HEK293 (cell line): ENCODE results near the gene VAV2.
A peak's percentile ranks its signal among the peaks of the same experiment; 100 is the strongest.

Experiments used
- CTCF ChIA-PET: fragments of 350-600 bp; formaldehyde crosslinking; extraction: SDS; loops from one replicate; lab custom pipeline; 2021; ENCODE audit warnings: antibody characterized with exemption; lab: Yijun Ruan, JAX
- POLR2A ChIA-PET: fragments of 300-600 bp; formaldehyde crosslinking; extraction: SDS; loops from one replicate; lab custom pipeline; 2020; ENCODE audit warnings: antibody characterized with exemption, inconsistent platforms; lab: Yijun Ruan, JAX
- H3K27ac ChIP-seq: fragments of 200-500 bp; sonication (Bioruptor generic); 2 replicates; pipeline ENCODE4 v1.5.1; 2014; ENCODE audit warnings: low read depth, low read length, control low read depth, inconsistent platforms; ENCODE audit errors: extremely low read depth
- H3K36me3 ChIP-seq, 2 experiments: fragments of 200-500 bp in 1 of 2; sonication (Bioruptor generic) in 1 of 2; 1 replicate in 1 of 2; 2 replicates in 1 of 2; pipeline ENCODE4 v1.5.1; 2014 to 2017; ENCODE audit warnings: inconsistent platforms in 2 of 2, low read length in 2 of 2; ENCODE audit not compliant: control insufficient read depth in 2 of 2, insufficient read depth in 1 of 2
- H3K4me1 ChIP-seq: fragments of 200-500 bp; sonication (Bioruptor generic); 2 replicates; pipeline ENCODE4 v1.5.1; 2014; ENCODE audit warnings: mild to moderate bottlenecking, low read length, inconsistent platforms; ENCODE audit not compliant: control insufficient read depth, insufficient read depth
- H3K4me3 ChIP-seq: 2 replicates; pipeline ENCODE4 v1.5.1; 2011; ENCODE audit warnings: low read depth, mild to moderate bottlenecking, control low read depth, low read length, moderate library complexity
- H3K9me3 ChIP-seq: fragments of 200-500 bp; sonication (Bioruptor generic); 2 replicates; pipeline ENCODE4 v1.5.1; 2014; ENCODE audit warnings: low read depth, low read length, inconsistent platforms; ENCODE audit not compliant: control insufficient read depth, insufficient read depth
- EGR2 ChIP-seq: fragments of 450-650 bp; formaldehyde crosslinking; IDR thresholded peaks from 2 replicates; pipeline ENCODE4 v1.5.1; 2016; ENCODE audit warnings: low read depth, missing biosample characterization, missing genetic modification characterization
- HOXA7 ChIP-seq: sonication (generic); formaldehyde crosslinking; IDR thresholded peaks from 2 replicates; pipeline ENCODE4 v1.8.1; 2022; ENCODE audit warnings: missing genetic modification reagents, borderline replicate concordance
- TCF7L2 ChIP-seq: IDR thresholded peaks from 2 replicates; pipeline ENCODE4 v1.6.1; 2011; ENCODE audit warnings: low read depth, mild to moderate bottlenecking, inconsistent platforms, low read length, moderate library complexity, borderline replicate concordance
- ZBTB17 ChIP-seq: fragments of 450-650 bp; formaldehyde crosslinking; IDR thresholded peaks from 2 replicates; pipeline ENCODE4 v1.5.1; 2016; ENCODE audit warnings: missing biosample characterization, missing genetic modification characterization
- ZEB2 ChIP-seq: fragments of 450-650 bp; formaldehyde crosslinking; IDR thresholded peaks from 2 replicates; pipeline ENCODE4 v1.5.1; 2016; ENCODE audit warnings: missing biosample characterization, missing genetic modification characterization
- ZFHX2 ChIP-seq: fragments of 450-650 bp; formaldehyde crosslinking; conservative IDR thresholded peaks from 2 replicates; pipeline ENCODE4 v1.5.1; 2016; ENCODE audit warnings: missing biosample characterization, missing genetic modification characterization
- ZIC2 ChIP-seq: fragments of 450-650 bp; formaldehyde crosslinking; IDR thresholded peaks from 2 replicates; pipeline ENCODE4 v1.5.1; 2016; ENCODE audit warnings: missing biosample characterization, missing genetic modification characterization
- ZNF155 ChIP-seq: fragments of 450-650 bp; formaldehyde crosslinking; IDR thresholded peaks from 2 replicates; pipeline ENCODE4 v1.5.1; 2016; ENCODE audit warnings: missing biosample characterization, missing genetic modification characterization
- ZNF202 ChIP-seq: fragments of 450-650 bp; formaldehyde crosslinking; IDR thresholded peaks from 2 replicates; pipeline ENCODE4 v1.5.1; 2016; ENCODE audit warnings: missing biosample characterization, missing genetic modification characterization, borderline replicate concordance
- ZNF211 ChIP-seq: fragments of 450-650 bp; formaldehyde crosslinking; IDR thresholded peaks from 2 replicates; pipeline ENCODE4 v1.5.1; 2016; ENCODE audit warnings: low read depth, missing biosample characterization, missing genetic modification characterization
- ZNF292 ChIP-seq: fragments of 450-650 bp; formaldehyde crosslinking; IDR thresholded peaks from 2 replicates; pipeline ENCODE4 v1.5.1; 2016; ENCODE audit warnings: low read depth, missing biosample characterization, missing genetic modification characterization, borderline replicate concordance
- ZNF341 ChIP-seq: fragments of 450-650 bp; formaldehyde crosslinking; IDR thresholded peaks from 2 replicates; pipeline ENCODE4; 2016; ENCODE audit warnings: low read depth, missing biosample characterization, missing genetic modification characterization
- ZNF354C ChIP-seq: fragments of 450-650 bp; formaldehyde crosslinking; IDR thresholded peaks from 2 replicates; pipeline ENCODE4 v1.5.1; 2016; ENCODE audit warnings: missing biosample characterization, missing genetic modification characterization, low read depth, borderline replicate concordance
- ZNF366 ChIP-seq: fragments of 450-650 bp; formaldehyde crosslinking; conservative IDR thresholded peaks from 2 replicates; pipeline ENCODE4 v1.5.1; 2016; ENCODE audit warnings: missing biosample characterization, missing genetic modification characterization
- ZNF473 ChIP-seq: fragments of 450-650 bp; formaldehyde crosslinking; IDR thresholded peaks from 2 replicates; pipeline ENCODE4 v1.5.1; 2017; ENCODE audit warnings: missing biosample characterization, missing genetic modification characterization
- ZNF514 ChIP-seq: fragments of 450-650 bp; formaldehyde crosslinking; IDR thresholded peaks from 2 replicates; pipeline ENCODE4 v1.5.1; 2016; ENCODE audit warnings: missing biosample characterization, missing genetic modification characterization
- ZNF585B ChIP-seq: fragments of 450-650 bp; formaldehyde crosslinking; IDR thresholded peaks from 2 replicates; pipeline ENCODE4 v1.5.1; 2016; ENCODE audit warnings: missing biosample characterization, missing genetic modification characterization
- ZNF664 ChIP-seq: fragments of 450-650 bp; formaldehyde crosslinking; IDR thresholded peaks from 2 replicates; pipeline ENCODE4 v1.5.1; 2016; ENCODE audit warnings: missing biosample characterization, missing genetic modification characterization
- ZNF747 ChIP-seq: fragments of 450-650 bp; formaldehyde crosslinking; IDR thresholded peaks from 2 replicates; pipeline ENCODE4 v1.5.1; 2016; ENCODE audit warnings: missing biosample characterization, missing genetic modification characterization
- ZNF76 ChIP-seq: fragments of 450-650 bp; formaldehyde crosslinking; IDR thresholded peaks from 2 replicates; pipeline ENCODE4; 2016; ENCODE audit warnings: low read depth, missing biosample characterization, missing genetic modification characterization, borderline replicate concordance
- TF ChIP-seq, protein P1 (sequence below): fragments of 450-650 bp; formaldehyde crosslinking; IDR thresholded peaks from 2 replicates; pipeline ENCODE4 v1.5.1; 2017; ENCODE audit warnings: missing biosample characterization, mild to moderate bottlenecking, missing genetic modification characterization, moderate library complexity
- TF ChIP-seq, protein P2 (sequence below): fragments of 450-650 bp; formaldehyde crosslinking; optimal IDR thresholded peaks from 2 replicates; pipeline ENCODE3; 2016; ENCODE audit warnings: missing biosample characterization, mild to moderate bottlenecking, missing genetic modification characterization
- TF ChIP-seq, protein P3 (sequence below): fragments of 450-650 bp; formaldehyde crosslinking; IDR thresholded peaks from 2 replicates; pipeline ENCODE4 v1.5.1; 2016; ENCODE audit warnings: missing biosample characterization, missing genetic modification characterization

Gene VAV2

DNA sequence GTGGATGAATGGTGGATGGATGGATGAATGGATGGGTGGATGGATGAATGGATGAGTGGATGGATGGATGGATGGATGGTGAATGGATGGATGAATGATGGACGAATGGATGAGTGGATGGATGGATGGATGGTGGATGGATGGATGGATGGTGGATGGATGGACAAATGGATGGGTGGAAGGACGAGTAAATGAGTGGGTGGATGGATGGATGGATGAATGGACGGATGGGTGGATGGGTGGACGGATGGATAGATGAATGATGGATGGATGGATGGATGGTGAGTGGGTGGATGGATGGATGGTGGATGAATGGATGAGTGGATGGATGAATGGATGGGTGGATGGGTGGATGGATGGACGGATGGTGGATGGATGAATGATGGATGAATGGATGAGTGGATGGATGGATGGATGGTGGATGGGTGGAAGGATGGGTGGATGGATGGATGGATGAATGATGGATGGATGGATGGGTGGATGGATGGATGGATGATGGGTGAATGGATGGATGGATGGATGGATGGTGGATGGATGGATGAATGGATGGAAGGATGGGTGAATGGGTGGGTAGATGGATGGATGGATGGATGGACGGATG, 58.6 kb downstream of the VAV2 start:
- POLR2A ChIA-PET, result no interaction called here
- no peak overlapping the region for H3K4me3 ChIP-seq
- TF ChIP-seq ZNF747 (tag by site-specific recombination) (no peak), ZFHX2 (tag by site-specific recombination) (0 out of 2 replicates have a peak, but pooled peaks have one; percentile 19), ZNF76 (tag by site-specific recombination) (no peak), ZNF366 (tag by site-specific recombination) (peak; percentile 98), EGR2 (peak; percentile 7; the same call in 1 of the 2 replicates), ZNF354C (tag by site-specific recombination) (no peak), ZNF473 (tag by site-specific recombination) (no peak), ZBTB17 (tag by site-specific recombination) (peak; percentile 98)
- no peak overlapping the region for H3K27ac ChIP-seq
- H3K36me3 ChIP-seq, result peaks cover 0 to 7% of the 10 kb centered on the region in 2 experiments; a peak in 2 of 3 replicates
- CTCF ChIA-PET, result interaction anchor here (0.8 kb wide), 1 partner anchor 60 kb away, joined by 3 read pairs; no protein-coding TSS in a partner anchor
- H3K4me1 ChIP-seq, result no peaks in the 10 kb centered on the region
- H3K9me3 ChIP-seq, result no peaks in the 10 kb centered on the region

DNA sequence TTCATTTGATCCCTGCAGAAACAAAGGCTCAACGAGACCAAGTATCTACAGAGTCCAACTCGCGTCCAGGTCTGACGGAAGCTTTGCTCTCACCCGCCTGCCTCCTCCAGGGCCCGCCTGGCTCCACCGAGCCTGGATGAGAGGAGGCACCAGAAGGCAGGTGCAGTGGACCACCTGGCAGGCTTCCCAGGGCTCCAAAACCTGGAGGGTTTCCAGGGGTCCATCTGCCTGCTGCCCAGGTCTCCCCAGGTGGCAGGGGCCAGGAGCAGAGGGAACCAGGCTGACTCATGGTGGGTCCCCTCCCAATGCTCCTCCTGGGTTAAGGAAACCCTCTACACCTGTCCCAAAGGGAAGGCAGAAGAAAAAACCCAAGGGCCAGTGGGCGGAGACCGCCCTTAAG, 59.5 kb downstream of the VAV2 start:
- H3K4me3 ChIP-seq, result no peak overlapping the region
- CTCF ChIA-PET, result interaction anchor here (0.8 kb wide), 1 partner anchor 61 kb away, joined by 3 read pairs; no protein-coding TSS in a partner anchor
- no peak overlapping the region for H3K27ac ChIP-seq
- H3K4me1 ChIP-seq, result no peaks in the 10 kb centered on the region
- no peak for TF ChIP-seq ZNF585B (tag by site-specific recombination)
- TF ChIP-seq ZIC2 (tag by site-specific recombination), result peak; percentile 56
- no peaks in the 10 kb centered on the region for H3K9me3 ChIP-seq
- POLR2A ChIA-PET, result no interaction called here
- peaks cover 0 to 7% of the 10 kb centered on the region in 2 experiments; a peak in 2 of 3 replicates for H3K36me3 ChIP-seq

DNA sequence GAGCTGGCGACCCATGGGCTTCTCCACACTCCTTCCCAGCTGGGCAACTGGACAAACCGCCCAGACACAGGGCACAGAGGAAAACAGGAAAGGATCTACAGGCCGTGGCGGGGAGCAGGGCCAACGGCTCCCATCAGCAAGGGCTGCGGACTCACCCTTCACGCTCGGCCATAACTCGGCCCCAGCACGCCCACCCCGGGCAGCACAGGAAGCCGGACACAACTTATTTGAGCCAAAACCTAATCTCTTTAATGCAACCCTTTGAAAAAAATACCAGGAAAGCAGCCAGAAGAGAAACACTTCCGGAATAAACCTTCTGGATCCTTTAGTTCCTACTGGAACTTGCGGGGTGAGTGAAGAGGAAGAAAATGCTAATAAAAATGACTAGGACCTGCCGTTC, 59.9 kb downstream of the VAV2 start:
- POLR2A ChIA-PET, result no interaction called here
- Histone ChIP-seq H3K9me3 (no peaks in the 10 kb centered on the region), H3K36me3 (peaks cover 0 to 3% of the 10 kb centered on the region in 2 experiments; a peak in 2 of 3 replicates), H3K4me3 (no peak overlapping the region), H3K27ac (no peak overlapping the region), H3K4me1 (no peaks in the 10 kb centered on the region)
- CTCF ChIA-PET, result no interaction called here
- TF ChIP-seq ZNF585B (tag by site-specific recombination) (no peak), ZNF202 (no peak), ZNF211 (tag by site-specific recombination) (no peak), TCF7L2 (no peak), HOXA7 (CRISPR knock-in tag) (no peak), ZNF514 (tag by site-specific recombination) (no peak), ZNF664 (tag by site-specific recombination) (no peak), ZNF292 (tag by site-specific recombination) (no peak), ZNF155 (no peak), ZNF341 (tag by site-specific recombination) (no peak), ZEB2 (tag by site-specific recombination) (no peak)
- TF ChIP-seq, protein P1, sequence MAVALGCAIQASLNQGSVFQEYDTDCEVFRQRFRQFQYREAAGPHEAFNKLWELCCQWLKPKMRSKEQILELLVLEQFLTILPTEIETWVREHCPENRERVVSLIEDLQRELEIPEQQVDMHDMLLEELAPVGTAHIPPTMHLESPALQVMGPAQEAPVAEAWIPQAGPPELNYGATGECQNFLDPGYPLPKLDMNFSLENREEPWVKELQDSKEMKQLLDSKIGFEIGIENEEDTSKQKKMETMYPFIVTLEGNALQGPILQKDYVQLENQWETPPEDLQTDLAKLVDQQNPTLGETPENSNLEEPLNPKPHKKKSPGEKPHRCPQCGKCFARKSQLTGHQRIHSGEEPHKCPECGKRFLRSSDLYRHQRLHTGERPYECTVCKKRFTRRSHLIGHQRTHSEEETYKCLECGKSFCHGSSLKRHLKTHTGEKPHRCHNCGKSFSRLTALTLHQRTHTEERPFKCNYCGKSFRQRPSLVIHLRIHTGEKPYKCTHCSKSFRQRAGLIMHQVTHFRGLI, result no peak
- TF ChIP-seq, protein P2, sequence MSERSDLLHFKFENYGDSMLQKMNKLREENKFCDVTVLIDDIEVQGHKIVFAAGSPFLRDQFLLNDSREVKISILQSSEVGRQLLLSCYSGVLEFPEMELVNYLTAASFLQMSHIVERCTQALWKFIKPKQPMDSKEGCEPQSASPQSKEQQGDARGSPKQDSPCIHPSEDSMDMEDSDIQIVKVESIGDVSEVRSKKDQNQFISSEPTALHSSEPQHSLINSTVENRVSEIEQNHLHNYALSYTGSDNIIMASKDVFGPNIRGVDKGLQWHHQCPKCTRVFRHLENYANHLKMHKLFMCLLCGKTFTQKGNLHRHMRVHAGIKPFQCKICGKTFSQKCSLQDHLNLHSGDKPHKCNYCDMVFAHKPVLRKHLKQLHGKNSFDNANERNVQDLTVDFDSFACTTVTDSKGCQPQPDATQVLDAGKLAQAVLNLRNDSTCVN (tag by site-specific recombination), result no peak
- TF ChIP-seq, protein P3, sequence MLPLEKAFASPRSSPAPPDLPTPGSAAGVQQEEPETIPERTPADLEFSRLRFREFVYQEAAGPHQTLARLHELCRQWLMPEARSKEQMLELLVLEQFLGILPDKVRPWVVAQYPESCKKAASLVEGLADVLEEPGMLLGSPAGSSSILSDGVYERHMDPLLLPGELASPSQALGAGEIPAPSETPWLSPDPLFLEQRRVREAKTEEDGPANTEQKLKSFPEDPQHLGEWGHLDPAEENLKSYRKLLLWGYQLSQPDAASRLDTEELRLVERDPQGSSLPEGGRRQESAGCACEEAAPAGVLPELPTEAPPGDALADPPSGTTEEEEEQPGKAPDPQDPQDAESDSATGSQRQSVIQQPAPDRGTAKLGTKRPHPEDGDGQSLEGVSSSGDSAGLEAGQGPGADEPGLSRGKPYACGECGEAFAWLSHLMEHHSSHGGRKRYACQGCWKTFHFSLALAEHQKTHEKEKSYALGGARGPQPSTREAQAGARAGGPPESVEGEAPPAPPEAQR, result no peak
